Omental fat pad (tissue), 4 donors: ENCODE results near the gene CC2D2B. TPM values are rescaled to one million over a fixed set of nuclear protein-coding genes. Genes with fewer than 3 reads are reported as not detected.

ENCODE experiments used
- ATAC-seq: fragments of 150-250 bp; one replicate; pipeline ENCODE4 v1.9.1; 2016; ENCODE audit warnings: mild to moderate bottlenecking, moderate library complexity; ENCODE audit not compliant: low FRiP score
- DNase-seq: peaks from one replicate; pipeline ENCODE4 v3.0.0-alpha.2; 2019; ENCODE audit warnings: low spot score
- total RNA-seq, 4 donors: library from RNA; depleted of rRNA; stranded (reverse); fragments of >200 nt; gene quantifications; one replicate each; pipeline ENCODE4 v1.1.0, GENCODE V29; 2016
- TF ChIP-seq, protein P1 (sequence below), 3 donors: fragments of 450-650 bp; IDR thresholded peaks; one replicate each; pipeline ENCODE4 v1.5.1; 2016 to 2017; ENCODE audit warnings: antibody characterized with exemption in 3 of 3, mild to moderate bottlenecking in 3 of 3, moderate library complexity in 2 of 3

CC2D2B gene
- 1 to 10 TPM in 3 of 4 donors, under 1 TPM in 1; 0.56 to 2.9 (median 1.9) TPM for total RNA-seq

DNA sequence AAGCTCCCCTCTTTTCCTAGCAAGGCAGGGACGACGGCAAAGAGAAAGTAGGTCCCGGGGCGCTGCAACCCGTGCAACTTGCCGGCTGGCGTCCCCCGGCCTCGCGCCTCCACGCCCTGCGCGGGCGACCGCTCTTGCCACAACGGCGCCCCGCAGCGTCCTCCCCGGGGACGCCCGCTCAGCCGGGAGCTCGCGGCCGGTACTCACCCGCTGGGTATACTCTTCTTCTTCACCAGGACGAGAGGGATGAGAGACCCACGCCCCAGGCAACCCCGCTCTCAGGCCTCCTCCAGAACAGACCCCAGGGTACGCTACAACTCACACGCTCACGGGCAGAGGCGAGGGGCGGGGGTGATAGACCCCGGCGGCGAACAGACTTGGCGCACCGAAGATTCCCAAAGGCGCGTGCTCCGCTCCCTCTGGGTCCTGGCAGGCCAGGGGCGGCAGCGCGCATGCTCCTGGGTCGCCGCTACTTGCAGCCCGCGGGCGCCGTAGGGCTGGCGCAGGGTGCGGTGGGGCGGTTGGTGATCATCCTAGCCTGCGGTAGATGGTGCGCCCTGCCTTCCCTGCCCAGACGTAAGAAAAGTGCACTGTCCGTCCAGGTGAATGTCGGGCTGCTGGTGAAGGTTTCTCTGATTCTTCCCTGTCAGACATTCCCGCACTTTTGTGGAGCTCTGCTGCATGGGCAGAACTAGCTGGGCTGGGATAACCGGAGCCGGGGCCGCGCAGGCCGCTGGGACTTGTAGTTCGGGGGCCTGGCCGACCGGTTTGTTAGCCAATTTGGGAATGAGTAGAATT is at the start of gene CC2D2B:
TSS of gene CC2D2B (plus strand) at position 520 of the 798 bp plus-strand sequence. CDS start 3,349 bp downstream, outside the sequence.
- peak; percentile 64 for DNase-seq
- TF ChIP-seq, protein P1, sequence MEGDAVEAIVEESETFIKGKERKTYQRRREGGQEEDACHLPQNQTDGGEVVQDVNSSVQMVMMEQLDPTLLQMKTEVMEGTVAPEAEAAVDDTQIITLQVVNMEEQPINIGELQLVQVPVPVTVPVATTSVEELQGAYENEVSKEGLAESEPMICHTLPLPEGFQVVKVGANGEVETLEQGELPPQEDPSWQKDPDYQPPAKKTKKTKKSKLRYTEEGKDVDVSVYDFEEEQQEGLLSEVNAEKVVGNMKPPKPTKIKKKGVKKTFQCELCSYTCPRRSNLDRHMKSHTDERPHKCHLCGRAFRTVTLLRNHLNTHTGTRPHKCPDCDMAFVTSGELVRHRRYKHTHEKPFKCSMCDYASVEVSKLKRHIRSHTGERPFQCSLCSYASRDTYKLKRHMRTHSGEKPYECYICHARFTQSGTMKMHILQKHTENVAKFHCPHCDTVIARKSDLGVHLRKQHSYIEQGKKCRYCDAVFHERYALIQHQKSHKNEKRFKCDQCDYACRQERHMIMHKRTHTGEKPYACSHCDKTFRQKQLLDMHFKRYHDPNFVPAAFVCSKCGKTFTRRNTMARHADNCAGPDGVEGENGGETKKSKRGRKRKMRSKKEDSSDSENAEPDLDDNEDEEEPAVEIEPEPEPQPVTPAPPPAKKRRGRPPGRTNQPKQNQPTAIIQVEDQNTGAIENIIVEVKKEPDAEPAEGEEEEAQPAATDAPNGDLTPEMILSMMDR (IDR thresholded peaks at IDR 0.05): no peak
- peak; percentile 96 for ATAC-seq

GRCh38 chr10:95860166-95860940 is 47.4 kb upstream of the CC2D2B start:
- ATAC-seq (no peak), DNase-seq (no peak)
- TF ChIP-seq, protein P1 (IDR thresholded peaks at IDR 0.05): no peak

GRCh38 chr10:95861386-95861785 is 46.4 kb upstream of the CC2D2B start:
- ATAC-seq (no peak), DNase-seq (no peak)
- TF ChIP-seq, protein P1 (IDR thresholded peaks at IDR 0.05): no peak

GRCh38 chr10:95864906-95865813 is 42.6 kb upstream of the CC2D2B start:
- DNase-seq (no peak), ATAC-seq (peak; percentile 79)
- TF ChIP-seq, protein P1 (IDR thresholded peaks at IDR 0.05): no peak

- TF ChIP-seq, protein P1 (IDR thresholded peaks at IDR 0.05): no peak
- DNase-seq: no peak
- ATAC-seq: no peak
Observed at GRCh38 chr10:95865814-95866466, 41.8 kb upstream of the CC2D2B start.

DNA sequence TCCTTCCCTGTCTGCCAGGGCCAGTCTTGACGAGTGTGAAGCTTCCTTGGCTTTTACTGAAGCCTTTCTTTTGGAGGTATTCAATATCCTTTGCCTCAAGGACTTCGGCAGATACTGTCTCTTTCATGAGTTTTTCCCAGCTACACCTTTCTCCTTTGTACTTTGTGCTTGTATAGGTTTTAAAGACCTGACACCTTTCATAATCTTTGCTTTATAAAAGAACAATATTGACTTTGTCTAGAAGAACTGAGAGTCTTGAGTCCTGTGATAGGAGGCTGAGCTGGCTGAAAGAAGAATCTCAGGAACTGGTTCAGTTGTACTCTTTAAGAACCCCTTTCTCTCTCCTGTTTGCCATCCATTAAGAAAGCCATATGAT is 41.3 kb upstream of the CC2D2B start:
- ATAC-seq: no peak
- DNase-seq: no peak
- TF ChIP-seq, protein P1 (IDR thresholded peaks at IDR 0.05): no peak
